GM19328 (cell line): ENCODE measurements around the gene EPG5.

ENCODE experiments used
- ATAC-seq: cut with Tn5 transposase; IDR thresholded peaks from one replicate; pipeline ENCODE4 v1.9.1; 2021; ENCODE audit warnings: mild to moderate bottlenecking, moderate library complexity; ENCODE audit not compliant: unreplicated experiment

Gene EPG5

DNA sequence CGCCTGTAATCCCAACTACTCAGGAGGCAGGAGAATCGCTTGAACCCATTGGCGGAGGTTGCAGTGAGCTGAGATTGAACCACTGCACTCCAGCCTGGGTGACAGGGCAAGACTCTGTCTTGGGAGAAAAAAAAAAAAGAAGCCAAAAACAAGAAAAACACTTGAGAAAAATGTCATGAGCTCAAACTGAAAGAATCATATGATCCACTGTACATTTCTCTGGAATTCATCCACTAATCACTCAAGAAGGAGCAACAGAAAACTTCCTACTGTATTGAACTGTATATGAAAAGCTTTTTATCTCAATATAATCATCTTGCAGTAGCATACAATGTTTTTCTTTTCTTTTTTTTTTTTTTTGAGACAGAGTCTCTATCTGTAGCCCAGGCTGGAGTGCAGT, 40.4 kb downstream of the EPG5 start:
- no peak for ATAC-seq

DNA sequence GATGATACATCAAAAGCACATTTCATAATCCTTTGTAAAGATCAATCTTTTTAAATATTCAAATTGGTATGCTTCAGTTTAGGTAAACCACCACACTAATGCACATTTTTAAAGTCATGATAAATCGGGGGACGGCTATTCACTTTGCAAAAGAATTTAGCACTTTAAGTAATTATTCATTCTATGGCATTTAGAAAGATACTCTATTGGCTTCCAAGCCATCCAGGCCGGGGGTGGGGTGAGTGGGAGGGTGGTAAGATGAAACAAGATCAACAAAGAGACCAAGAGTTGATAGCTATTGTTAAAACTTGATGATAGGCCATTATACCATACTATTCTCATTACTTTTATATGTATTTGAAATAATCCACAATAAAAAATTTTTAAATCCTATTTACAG, 41.0 kb downstream of the EPG5 start:
- ATAC-seq: no peak

DNA sequence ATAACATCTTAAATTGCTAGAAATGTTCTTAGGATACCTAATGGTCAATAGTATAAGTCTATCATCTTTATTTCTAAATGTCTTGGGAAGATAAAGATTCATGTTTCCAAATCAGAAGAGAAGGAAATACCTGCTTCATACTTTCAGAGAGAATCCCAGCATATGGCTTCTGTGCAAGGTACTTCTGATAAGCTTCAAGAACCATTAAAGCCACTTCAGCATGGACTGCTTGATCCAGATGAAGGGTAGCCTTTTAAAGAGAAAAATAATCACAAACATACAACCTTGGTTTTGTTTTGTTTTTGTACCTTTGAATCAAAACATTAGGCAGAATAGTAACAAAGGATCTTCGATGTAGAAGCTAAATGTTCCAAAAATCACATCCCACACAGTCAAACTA, 44.0 kb downstream of the EPG5 start:
- no peak for ATAC-seq

DNA sequence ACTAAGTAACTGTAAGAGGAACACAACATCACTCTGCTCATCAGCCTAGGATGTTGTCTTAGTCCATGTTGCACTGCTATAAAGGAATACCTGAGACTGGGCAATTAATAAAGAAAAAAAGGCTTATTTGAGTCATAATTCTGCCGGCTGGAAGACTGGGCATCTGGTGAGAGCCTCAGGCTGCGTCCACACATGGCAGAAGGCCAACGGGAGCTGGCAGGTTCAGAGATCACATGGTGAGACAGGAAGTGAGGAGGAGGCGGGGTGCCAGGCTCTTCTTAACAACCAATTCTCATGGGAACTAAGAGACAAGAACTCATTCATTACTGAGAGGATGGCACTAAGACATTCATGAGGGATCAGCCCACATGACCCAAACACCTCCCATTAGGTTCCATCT, 46.8 kb downstream of the EPG5 start:
- ATAC-seq: no peak

DNA sequence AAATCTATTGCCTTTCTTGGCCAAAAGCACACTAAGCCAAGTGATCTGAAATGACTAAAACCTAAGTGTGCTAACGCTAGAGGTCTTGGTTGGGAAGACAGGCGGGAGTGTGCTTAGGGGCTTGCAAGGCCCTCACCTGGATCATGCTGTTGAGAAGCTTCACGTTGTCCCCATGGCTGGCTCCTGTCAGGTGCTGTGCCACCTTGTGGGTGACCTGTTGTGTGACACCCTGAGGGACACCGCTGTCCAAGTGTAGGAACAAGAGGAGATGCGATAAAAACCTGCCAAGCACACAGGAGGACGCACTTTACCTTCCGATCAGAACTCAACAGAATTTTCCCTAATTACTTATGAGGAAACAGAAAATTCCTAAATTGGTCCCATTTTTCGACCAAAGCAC, 50.8 kb downstream of the EPG5 start:
- ATAC-seq: no peak

DNA sequence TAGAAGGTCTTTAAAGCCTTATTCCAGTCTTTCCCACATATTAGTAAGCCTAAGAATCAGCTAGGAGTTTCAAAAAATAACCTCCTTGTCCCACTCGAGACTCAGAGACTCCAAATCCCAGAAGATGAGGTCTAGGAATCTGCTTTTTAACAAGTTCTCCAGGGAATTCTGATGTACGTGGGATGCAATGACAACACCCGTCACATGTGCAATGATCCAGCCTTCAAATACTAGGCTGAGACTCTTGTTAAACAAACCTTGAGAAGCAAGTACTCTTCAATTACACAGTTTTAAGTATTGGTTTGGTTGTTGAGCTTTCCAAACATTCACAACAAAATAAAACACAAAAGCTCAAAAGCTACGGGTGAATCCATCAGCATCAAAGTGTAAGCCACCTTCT, 53.9 kb downstream of the EPG5 start:
- ATAC-seq: no peak

GRCh38 chr18:45910405-45911023, 56.6 kb downstream of the EPG5 start:
- ATAC-seq: no peak

- no peak for ATAC-seq
Measured at GRCh38 chr18:45901654-45902210, 65.4 kb downstream of the EPG5 start.

DNA sequence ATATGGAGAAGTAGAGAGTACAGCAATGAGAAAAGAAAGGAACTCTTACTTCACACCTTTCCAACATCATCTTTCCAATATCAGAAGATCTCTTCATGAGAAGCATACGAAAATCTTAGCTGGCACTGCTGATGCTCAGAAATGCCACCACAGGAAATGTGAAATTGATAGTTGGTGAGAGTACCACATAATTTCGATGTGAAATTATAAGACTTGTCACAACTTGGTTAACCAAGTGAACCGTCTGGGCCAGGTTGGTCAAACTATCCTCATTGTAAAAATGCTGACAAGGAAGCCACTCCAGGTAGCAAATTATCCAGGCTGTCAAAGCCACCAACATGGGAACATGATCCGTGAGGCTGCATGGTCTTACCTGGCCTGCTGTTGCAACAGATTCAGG, 66.5 kb downstream of the EPG5 start:
- ATAC-seq: no peak

DNA sequence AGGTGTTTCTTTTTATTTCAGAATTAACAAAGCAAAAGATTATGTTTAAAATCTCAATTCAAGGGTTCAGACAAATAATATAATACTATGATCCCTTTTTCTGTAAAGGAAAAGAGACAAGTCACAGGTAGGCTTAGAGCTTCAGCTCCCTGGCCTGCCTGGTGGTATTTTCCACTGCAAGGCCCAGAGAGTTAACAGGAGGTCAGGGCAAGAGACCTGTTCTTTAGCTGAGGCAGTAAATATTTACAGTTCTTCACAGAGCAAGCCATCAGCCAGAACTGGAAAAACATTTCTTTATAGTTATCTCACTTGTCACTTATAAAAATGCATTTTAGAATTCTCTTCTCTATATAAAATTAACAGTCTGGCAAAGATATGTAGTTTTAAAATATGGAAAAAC, 70.1 kb downstream of the EPG5 start:
- ATAC-seq: no peak

DNA sequence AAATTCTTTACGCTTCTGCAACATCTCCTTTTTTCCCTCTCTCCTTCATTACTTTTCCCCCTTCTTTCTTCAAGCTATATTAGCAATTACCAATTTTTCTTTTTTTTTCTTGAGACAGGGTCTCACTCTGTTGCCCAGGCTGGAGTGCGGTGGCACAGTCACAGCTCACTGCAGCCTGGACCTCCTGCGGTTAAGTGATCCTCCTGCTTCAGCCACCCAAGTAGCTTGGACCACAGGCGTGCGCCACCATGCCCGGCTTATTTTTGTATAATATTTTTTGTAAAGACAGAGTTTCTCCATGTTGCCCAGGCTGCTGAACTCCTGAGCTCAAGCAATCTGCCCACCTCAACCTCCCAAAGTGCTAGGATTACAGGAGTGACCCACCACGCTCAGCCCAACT, 70.7 kb downstream of the EPG5 start:
- no peak for ATAC-seq

- no peak for ATAC-seq
Measured at GRCh38 chr18:45895339-45895738, 71.8 kb downstream of the EPG5 start.

DNA sequence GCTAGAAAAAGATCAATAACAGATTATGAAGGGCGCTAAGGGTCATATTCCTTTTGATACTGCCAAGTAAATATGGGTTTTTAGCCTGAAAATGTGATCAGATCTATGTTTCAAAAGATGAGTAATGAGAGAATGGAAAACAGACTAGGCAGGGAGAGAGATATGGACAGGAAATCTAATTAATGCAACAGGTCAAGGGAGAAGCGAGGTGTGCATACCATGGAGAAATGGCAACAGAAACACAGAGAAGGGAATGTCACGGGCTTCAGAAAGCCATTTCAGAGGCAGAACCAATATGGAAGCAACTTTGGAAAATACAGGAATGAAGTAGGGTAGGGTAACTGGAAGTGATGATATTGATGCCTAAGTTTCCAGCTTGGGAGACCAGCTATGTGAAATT, 72.3 kb downstream of the EPG5 start:
- no peak for ATAC-seq

DNA sequence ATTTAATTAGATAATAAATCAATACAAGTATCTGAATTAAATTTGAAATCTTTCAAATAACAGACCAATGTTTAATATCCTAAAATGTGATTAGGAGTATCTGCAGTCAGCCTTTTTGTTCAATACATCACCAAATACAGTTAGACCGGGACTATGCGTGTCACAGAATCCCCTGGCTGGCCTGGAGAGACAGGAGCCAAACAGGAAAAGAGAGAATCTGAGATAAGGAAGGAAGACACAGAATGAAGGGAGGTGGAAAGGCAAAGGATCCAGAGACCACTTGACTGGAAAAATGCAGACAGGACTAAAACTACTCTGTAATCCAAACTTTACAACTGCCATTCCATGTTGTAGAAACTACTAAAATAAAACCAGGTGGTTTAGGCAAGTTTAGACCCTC, 75.3 kb downstream of the EPG5 start:
- ATAC-seq: no peak

GRCh38 chr18:45890606-45891005, 76.5 kb downstream of the EPG5 start:
- ATAC-seq: no peak

DNA sequence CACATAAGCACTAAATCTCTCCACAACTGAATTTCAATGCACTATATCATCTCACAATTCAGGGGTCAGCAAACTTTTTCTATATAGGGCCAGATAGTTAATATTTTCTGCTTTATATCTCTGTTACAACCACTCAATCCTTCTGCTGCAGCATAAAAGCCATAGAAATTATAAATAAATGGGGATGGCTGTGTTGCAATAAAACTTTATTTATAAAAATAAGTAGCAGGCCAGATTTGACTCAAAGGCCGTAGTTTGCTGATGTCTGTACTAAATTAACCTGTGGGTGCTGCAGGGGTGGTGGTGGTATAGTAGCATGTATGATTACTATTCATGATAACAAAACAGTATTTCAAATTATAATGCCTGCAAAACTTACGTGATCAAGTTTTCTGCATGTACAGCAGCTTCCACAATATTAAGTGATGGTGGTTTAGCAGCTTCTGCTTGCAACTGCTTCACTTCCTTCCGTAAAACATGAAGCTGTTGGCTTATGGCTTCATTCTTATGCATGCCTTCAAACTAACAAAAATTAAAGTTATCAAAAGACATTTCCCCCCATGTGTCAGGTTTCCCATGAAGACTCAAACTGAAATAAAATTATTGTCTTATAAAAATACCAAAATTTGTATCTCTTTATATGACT, 77.6 kb downstream of the EPG5 start:
- no peak for ATAC-seq

DNA sequence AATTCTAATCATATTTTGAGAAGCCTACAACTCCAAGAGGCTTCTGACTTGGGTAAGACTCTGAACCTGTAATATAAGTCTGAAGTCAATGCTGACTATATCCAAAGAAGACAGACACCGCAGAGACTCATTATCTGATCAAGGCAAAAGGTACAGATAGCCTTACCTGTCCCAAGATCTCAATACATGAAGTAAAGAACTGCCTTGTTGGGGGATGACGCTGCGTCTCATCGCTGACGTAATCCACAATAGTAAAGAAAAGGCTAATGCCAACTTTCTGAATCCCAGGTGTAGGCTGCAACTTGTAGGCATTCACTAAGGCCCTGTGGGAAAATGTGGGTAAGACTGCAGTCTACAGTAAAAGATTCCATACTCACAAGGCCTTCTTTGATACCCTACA, 79.5 kb downstream of the EPG5 start:
- ATAC-seq: no peak

- no peak for ATAC-seq
Measured at GRCh38 chr18:45880876-45881558, 86.1 kb downstream of the EPG5 start.

DNA sequence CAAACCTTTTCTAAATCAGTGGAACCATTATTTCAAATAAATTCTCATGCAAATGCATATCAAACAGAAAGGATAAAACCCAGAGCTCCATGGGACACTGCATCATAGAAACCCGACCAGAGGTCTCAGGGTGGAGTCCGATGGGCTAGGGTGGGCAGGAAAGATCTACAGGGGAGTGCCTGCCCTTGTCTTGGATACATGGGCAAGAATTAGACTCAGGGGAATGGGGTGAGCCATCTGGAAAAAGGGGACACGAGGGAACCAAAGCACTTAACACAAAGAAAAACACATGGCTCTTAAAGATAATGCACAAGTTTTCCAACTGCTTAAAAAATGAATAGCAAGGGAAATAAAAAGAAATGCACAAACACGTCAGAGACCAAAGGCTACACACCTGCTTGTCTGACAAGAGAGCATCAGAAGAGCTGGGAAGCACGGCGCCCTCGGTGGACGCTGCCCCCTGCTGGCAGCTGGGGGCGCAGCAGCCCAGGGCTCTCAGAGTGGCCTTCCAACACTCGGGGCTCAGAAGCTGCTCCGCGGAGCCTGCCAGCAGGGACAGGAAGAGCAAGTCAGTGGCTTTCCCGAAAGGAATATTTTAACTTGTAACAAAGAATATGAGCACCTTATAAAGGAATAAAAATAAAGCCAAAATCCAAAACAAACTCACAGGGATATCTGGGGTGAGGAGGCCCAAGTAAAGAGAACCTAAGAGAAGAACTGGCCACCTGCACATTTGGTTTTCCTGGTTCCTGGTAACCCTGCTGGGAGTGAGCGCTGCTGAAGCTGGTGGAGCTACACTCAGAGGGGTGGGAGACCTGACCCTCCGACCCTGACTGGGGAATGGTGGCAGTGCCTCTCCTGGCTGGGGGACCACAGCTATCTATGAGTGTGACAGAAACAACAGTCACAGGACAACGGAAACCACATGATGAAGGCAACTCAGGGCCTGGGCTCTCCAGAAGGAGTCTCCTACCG, 87.2 kb downstream of the EPG5 start:
- peak; percentile 80 for ATAC-seq

- ATAC-seq: no peak
Measured at GRCh38 chr18:45877403-45877802, 89.7 kb downstream of the EPG5 start.

- ATAC-seq: no peak
Measured at GRCh38 chr18:45876161-45876560, 91.0 kb downstream of the EPG5 start.
